GM21717 (cell line): ENCODE measurements around the gene ZNF654.
"Not testable (repeated sequence)": the region's sequence is repeated elsewhere in the genome, so short reads cannot be mapped to it uniquely, and the experiment has no call there.

Experiments used
- ATAC-seq: cut with Tn5 transposase; IDR thresholded peaks from one replicate; pipeline ENCODE4 v1.9.1; 2021; ENCODE audit warnings: mild to moderate bottlenecking, moderate library complexity; ENCODE audit not compliant: unreplicated experiment

The ZNF654 gene

GRCh38 chr3:88133711-88134263 lies 74.7 kb downstream of the ZNF654 start:
- ATAC-seq, result no peak

GRCh38 chr3:88137836-88138235 lies 78.8 kb downstream of the ZNF654 start:
- no peak for ATAC-seq

GRCh38 chr3:88141458-88142083 lies 82.5 kb downstream of the ZNF654 start:
- ATAC-seq, result no peak

- ATAC-seq, result no peak
These were observed 83.1 kb downstream of the ZNF654 start for GRCh38 chr3:88142094-88142624.

GRCh38 chr3:88147261-88147660 lies 88.2 kb downstream of the ZNF654 start:
- no peak for ATAC-seq

GRCh38 chr3:88148651-88149050 lies 89.6 kb downstream of the ZNF654 start:
- no peak for ATAC-seq

- peak; percentile 12 for ATAC-seq
These were observed 90.0 kb downstream of the ZNF654 start for GRCh38 chr3:88149101-88149508.

GRCh38 chr3:88149509-88150362 lies 90.7 kb downstream of the ZNF654 start, which contains the start of gene C3orf38:
Gene C3orf38, plus strand, starts transcription at chr3:88149959. Its CDS starts 94 bp downstream, at chr3:88150053.
- peak; percentile 77 for ATAC-seq

GRCh38 chr3:88150371-88150770 lies 91.3 kb downstream of the ZNF654 start:
- ATAC-seq, result peak; percentile 30

GRCh38 chr3:88150806-88151205 lies 91.8 kb downstream of the ZNF654 start:
- ATAC-seq, result no peak

- no peak for ATAC-seq
These were observed 92.3 kb downstream of the ZNF654 start for GRCh38 chr3:88151358-88151757.

- no peak for ATAC-seq
These were observed 93.8 kb downstream of the ZNF654 start for GRCh38 chr3:88152841-88153240.

- ATAC-seq, result no peak
These were observed 107.4 kb downstream of the ZNF654 start for GRCh38 chr3:88166419-88166971.

GRCh38 chr3:88167173-88167572 lies 108.1 kb downstream of the ZNF654 start:
- no peak for ATAC-seq

GRCh38 chr3:88167704-88168103 lies 108.6 kb downstream of the ZNF654 start:
- ATAC-seq, result no peak

GRCh38 chr3:88168171-88168570 lies 109.1 kb downstream of the ZNF654 start:
- no peak for ATAC-seq

- peak; percentile 73 for ATAC-seq
These were observed 121.4 kb downstream of the ZNF654 start for GRCh38 chr3:88180398-88180999.

GRCh38 chr3:88182165-88182918 lies 123.3 kb downstream of the ZNF654 start:
- ATAC-seq, result not testable (repeated sequence)

GRCh38 chr3:88188436-88188835 lies 129.4 kb downstream of the ZNF654 start:
- no peak for ATAC-seq

- peak; percentile 94 for ATAC-seq
These were observed 130.3 kb downstream of the ZNF654 start for GRCh38 chr3:88189361-88189810.
